Activated gamma-delta T cell treated with anti-CD3 and anti-CD28 coated beads, Interleukin-2, amount 50 U/mL, for 16 hours (primary cell): ENCODE measurements around the gene TGFBR3.
"Not testable (repeated sequence)": the region's sequence is repeated elsewhere in the genome, so short reads cannot be mapped to it uniquely, and the experiment has no call there.

Experiments
- DNase-seq: peaks from one replicate; pipeline ENCODE4 v3.0.0-alpha.2; 2020; ENCODE audit warnings: low read depth

TGFBR3 gene

GRCh38 chr1:91883470-91883869, 2.5 kb downstream of the TGFBR3 start:
- no peak for DNase-seq

GRCh38 chr1:91881280-91881679, 4.7 kb downstream of the TGFBR3 start:
- no peak for DNase-seq

GRCh38 chr1:91879733-91880132, 6.2 kb downstream of the TGFBR3 start:
- DNase-seq = no peak

- no peak for DNase-seq
Measured at GRCh38 chr1:91877574-91878208, 8.3 kb downstream of the TGFBR3 start.

- DNase-seq = no peak
Measured at GRCh38 chr1:91876781-91877573, 9.0 kb downstream of the TGFBR3 start.

- DNase-seq = peak; percentile 35
Measured at GRCh38 chr1:91876040-91876470, 9.9 kb downstream of the TGFBR3 start.

GRCh38 chr1:91874167-91874566, 11.8 kb downstream of the TGFBR3 start:
- DNase-seq = no peak

GRCh38 chr1:91872559-91873081, 13.3 kb downstream of the TGFBR3 start:
- no peak for DNase-seq

GRCh38 chr1:91872000-91872399, 14.0 kb downstream of the TGFBR3 start:
- no peak for DNase-seq

GRCh38 chr1:91870322-91870721, 15.6 kb downstream of the TGFBR3 start:
- no peak for DNase-seq

- no peak for DNase-seq
Measured at GRCh38 chr1:91866425-91866824, 19.5 kb downstream of the TGFBR3 start.

- DNase-seq = no peak
Measured at GRCh38 chr1:91864017-91864700, 21.8 kb downstream of the TGFBR3 start.

- no peak for DNase-seq
Measured at GRCh38 chr1:91863498-91863897, 22.5 kb downstream of the TGFBR3 start.

- DNase-seq = no peak
Measured at GRCh38 chr1:91862120-91862519, 23.8 kb downstream of the TGFBR3 start.

GRCh38 chr1:91857557-91858239, 28.3 kb downstream of the TGFBR3 start:
- DNase-seq = no peak

GRCh38 chr1:91856996-91857395, 29.0 kb downstream of the TGFBR3 start:
- DNase-seq = no peak

- no peak for DNase-seq
Measured at GRCh38 chr1:91854852-91855534, 31.0 kb downstream of the TGFBR3 start.

GRCh38 chr1:91853397-91853796, 32.6 kb downstream of the TGFBR3 start:
- no peak for DNase-seq

- DNase-seq = not testable (repeated sequence)
Measured at GRCh38 chr1:91852011-91852410, 33.9 kb downstream of the TGFBR3 start.

GRCh38 chr1:91851130-91852010, 34.6 kb downstream of the TGFBR3 start:
- no peak for DNase-seq

GRCh38 chr1:91850708-91851107, 35.2 kb downstream of the TGFBR3 start:
- DNase-seq = no peak
